HL-60 (cell line): Measurements from ENCODE around the gene DPH1.

ENCODE experiments used
- DNase-seq, 2 experiments: peaks; one replicate each; pipeline ENCODE4 v3.0.0-alpha.2; 2010 to 2020; ENCODE audit warnings: low read depth in 1 of 2, low spot score in 1 of 2
- H3K27ac ChIP-seq: fragments of 250-450 bp; sonication (Bioruptor Pico); replicated peaks from 2 replicates; pipeline ENCODE4 v1.5.1; 2020; ENCODE audit warnings: mild to moderate bottlenecking, moderate library complexity
- H3K27me3 ChIP-seq: fragments of 250-450 bp; sonication (Bioruptor Pico); 2 replicates; pipeline ENCODE4 v1.5.1; 2021; ENCODE audit warnings: mild to moderate bottlenecking, moderate library complexity; ENCODE audit not compliant: insufficient read depth, poor library complexity, severe bottlenecking
- H3K4me3 ChIP-seq: replicated peaks from 2 replicates; pipeline ENCODE4 v1.5.1; 2011; ENCODE audit warnings: mild to moderate bottlenecking, control low read depth, low read length; ENCODE audit not compliant: insufficient read depth
- GABPA ChIP-seq: IDR thresholded peaks from 2 replicates; pipeline ENCODE4 v1.6.1; 2012; ENCODE audit warnings: low read depth
- POLR2AphosphoS5 ChIP-seq: IDR thresholded peaks from 2 replicates; pipeline ENCODE4 v1.6.1; 2012; ENCODE audit warnings: low read depth
- SPI1 ChIP-seq: IDR thresholded peaks from 2 replicates; pipeline ENCODE4 v1.6.1; 2012; ENCODE audit warnings: low read depth, mild to moderate bottlenecking, borderline replicate concordance
- TF ChIP-seq, protein P1 (sequence below): IDR thresholded peaks from one replicate; pipeline ENCODE4 v1.5.1; 2011; ENCODE audit warnings: low read length, control low read depth, inconsistent platforms; ENCODE audit not compliant: insufficient read depth
- TF ChIP-seq, protein P2 (sequence below): IDR thresholded peaks from 2 replicates; pipeline ENCODE4 v1.6.1; 2012; ENCODE audit warnings: low read depth; ENCODE audit not compliant: insufficient replicate concordance

The DPH1 gene

DNA sequence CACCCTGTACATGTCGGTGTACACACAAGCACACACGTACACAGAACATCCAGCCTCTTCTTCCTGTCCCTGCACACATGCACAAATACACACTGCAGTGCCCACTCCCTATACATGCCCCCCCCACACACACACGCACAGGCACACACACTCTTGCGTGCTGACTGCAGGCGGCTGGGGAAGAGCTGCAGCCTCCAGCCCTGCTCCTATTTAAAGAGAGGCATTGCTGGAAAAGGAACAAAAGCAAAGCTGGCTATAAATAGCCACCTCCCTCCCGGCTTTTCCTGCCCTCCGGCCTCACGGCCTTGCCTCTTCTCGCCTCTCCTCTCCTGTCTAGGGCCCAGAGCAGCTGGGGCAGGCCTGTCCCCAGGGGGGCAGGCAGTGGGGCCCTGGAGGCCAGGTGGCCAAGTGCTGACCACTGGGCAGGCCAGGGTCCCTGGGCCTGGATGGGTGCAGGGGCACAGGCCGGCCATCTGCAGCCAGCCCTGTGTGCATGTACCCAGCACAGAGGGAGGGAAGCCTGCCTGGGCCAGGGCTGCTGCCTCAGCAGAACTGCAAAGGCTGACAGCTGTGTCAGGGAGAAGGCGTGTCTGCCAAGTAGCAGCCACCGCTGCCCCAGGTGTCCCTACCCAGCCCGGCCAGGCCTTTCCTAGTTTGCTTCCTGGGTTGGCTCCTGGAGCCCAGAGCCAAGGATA is 30.2 kb upstream of the DPH1 start:
- H3K27ac ChIP-seq = no peak overlapping the region
- no peaks in the 10 kb centered on the region for H3K27me3 ChIP-seq
- no peak for DNase-seq
- TF ChIP-seq, protein P1, sequence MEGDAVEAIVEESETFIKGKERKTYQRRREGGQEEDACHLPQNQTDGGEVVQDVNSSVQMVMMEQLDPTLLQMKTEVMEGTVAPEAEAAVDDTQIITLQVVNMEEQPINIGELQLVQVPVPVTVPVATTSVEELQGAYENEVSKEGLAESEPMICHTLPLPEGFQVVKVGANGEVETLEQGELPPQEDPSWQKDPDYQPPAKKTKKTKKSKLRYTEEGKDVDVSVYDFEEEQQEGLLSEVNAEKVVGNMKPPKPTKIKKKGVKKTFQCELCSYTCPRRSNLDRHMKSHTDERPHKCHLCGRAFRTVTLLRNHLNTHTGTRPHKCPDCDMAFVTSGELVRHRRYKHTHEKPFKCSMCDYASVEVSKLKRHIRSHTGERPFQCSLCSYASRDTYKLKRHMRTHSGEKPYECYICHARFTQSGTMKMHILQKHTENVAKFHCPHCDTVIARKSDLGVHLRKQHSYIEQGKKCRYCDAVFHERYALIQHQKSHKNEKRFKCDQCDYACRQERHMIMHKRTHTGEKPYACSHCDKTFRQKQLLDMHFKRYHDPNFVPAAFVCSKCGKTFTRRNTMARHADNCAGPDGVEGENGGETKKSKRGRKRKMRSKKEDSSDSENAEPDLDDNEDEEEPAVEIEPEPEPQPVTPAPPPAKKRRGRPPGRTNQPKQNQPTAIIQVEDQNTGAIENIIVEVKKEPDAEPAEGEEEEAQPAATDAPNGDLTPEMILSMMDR = no peak
- no peak for TF ChIP-seq SPI1
- TF ChIP-seq GABPA = no peak
- H3K4me3 ChIP-seq = no peak overlapping the region

DNA sequence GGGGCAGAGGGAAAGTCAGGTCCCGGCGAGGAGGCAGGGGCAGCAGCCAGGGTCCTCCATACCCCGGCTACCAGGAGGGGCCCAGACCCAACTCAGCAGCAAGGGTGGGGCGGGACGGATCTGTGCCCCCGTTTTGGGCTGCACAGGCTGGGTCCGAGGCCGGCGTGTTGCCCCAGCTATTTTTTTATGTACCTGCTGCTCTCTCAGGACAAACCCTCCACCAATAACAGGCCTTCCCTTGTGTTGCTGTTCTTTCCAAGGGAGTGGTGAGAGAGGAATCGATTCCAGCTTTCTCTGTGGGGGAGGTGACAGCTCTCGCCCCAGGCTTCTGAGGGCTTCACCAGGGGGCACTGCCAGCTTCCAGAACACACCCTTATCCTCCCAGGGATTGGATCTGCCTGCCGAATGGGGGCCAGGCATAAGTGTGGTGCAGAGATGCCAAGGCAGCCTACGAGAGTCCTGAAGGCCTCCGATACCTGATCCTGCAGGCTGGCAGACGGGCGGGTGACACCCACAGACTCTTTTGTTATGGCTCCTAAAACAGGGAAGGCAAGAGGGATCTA is 27.1 kb upstream of the DPH1 start:
- TF ChIP-seq SPI1 (no peak), GABPA (no peak), POLR2AphosphoS5 (no peak)
- TF ChIP-seq, protein P2, sequence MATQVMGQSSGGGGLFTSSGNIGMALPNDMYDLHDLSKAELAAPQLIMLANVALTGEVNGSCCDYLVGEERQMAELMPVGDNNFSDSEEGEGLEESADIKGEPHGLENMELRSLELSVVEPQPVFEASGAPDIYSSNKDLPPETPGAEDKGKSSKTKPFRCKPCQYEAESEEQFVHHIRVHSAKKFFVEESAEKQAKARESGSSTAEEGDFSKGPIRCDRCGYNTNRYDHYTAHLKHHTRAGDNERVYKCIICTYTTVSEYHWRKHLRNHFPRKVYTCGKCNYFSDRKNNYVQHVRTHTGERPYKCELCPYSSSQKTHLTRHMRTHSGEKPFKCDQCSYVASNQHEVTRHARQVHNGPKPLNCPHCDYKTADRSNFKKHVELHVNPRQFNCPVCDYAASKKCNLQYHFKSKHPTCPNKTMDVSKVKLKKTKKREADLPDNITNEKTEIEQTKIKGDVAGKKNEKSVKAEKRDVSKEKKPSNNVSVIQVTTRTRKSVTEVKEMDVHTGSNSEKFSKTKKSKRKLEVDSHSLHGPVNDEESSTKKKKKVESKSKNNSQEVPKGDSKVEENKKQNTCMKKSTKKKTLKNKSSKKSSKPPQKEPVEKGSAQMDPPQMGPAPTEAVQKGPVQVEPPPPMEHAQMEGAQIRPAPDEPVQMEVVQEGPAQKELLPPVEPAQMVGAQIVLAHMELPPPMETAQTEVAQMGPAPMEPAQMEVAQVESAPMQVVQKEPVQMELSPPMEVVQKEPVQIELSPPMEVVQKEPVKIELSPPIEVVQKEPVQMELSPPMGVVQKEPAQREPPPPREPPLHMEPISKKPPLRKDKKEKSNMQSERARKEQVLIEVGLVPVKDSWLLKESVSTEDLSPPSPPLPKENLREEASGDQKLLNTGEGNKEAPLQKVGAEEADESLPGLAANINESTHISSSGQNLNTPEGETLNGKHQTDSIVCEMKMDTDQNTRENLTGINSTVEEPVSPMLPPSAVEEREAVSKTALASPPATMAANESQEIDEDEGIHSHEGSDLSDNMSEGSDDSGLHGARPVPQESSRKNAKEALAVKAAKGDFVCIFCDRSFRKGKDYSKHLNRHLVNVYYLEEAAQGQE = no peak
- no peak overlapping the region for H3K4me3 ChIP-seq
- no peak overlapping the region for H3K27ac ChIP-seq
- no peak for DNase-seq
- H3K27me3 ChIP-seq = no peaks in the 10 kb centered on the region

DNA sequence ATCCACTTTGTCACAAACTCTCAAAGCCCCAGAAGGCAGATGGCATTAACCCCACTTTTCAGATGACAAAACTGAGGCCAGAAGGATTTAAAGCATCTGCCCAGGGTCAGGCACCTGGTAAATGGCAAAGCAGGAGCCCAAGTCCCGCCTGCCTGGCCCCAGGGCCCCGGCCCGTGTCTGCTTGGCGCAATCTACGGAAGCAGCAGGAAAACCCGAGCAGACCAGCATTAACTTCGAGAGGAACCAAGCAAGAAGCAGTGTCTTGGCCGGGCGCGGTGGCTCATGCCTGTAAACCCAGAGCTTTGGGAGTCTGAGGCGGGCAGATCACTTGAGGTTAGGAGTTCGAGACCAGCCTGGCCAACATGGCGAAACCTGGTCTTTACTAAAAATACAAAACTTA is 26.4 kb upstream of the DPH1 start:
- Histone ChIP-seq H3K27me3 (no peaks in the 10 kb centered on the region), H3K27ac (no peak overlapping the region), H3K4me3 (no peak overlapping the region)
- TF ChIP-seq, protein P2 = no peak
- TF ChIP-seq GABPA (no peak), POLR2AphosphoS5 (no peak), SPI1 (no peak)
- TF ChIP-seq, protein P1 = no peak
- no peak for DNase-seq

DNA sequence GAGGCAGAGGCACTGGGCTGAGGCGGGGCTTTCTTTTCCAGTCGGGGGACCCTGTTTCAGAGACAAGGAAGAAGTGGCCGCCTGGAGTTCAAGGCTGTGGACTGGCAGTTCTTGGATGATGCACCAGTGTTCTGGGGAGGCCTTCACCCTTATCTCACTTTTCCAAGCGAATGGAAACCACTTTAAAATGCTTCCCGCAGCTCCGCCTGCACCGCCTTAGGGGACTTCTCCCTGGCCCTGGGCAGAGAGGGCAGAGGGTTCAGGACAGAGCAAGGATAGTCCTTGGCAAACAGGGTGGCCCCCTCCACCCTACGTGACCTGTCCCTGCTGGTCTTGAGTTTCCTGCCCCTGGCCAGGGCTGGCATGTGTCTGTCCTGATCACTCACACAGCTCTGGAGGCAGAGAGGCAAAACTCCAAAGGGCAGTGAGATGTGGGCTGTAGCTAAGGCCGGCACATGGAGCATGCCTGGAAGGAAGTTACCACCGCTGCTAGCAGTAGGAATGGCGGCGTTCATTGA is 25.5 kb upstream of the DPH1 start:
- no peak for TF ChIP-seq GABPA
- TF ChIP-seq, protein P2 = no peak
- no peak for TF ChIP-seq POLR2AphosphoS5
- no peak for TF ChIP-seq SPI1
- TF ChIP-seq, protein P1 = no peak
- H3K27ac ChIP-seq = no peak overlapping the region
- DNase-seq = no peak
- no peak overlapping the region for H3K4me3 ChIP-seq
- H3K27me3 ChIP-seq = no peaks in the 10 kb centered on the region
